HG03196 (cell line): ENCODE data around the gene CTIF.

Experiments
- ATAC-seq: cut with Tn5 transposase; IDR thresholded peaks from one replicate; pipeline ENCODE4 v1.9.1; 2021; ENCODE audit not compliant: unreplicated experiment

CTIF gene

DNA sequence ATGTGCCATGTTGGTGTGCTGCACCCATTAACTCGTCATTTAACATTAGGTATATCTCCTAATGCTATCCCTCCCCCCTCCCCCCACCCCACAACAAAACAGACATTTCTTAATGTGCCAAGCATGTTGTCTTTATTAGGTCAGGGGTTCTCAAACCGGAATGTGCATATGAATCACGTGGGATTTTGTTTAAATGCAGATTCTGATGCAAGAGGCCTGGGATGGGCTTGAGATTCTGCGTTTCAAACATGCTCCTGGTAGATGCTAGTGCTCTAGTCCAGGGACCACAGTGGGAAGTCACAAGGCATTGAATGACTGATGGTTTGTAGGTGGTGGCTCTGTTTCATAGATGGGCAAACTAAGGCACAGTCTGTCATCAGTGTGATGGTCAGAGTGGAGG, 227.2 kb downstream of the CTIF start:
- ATAC-seq: no peak

DNA sequence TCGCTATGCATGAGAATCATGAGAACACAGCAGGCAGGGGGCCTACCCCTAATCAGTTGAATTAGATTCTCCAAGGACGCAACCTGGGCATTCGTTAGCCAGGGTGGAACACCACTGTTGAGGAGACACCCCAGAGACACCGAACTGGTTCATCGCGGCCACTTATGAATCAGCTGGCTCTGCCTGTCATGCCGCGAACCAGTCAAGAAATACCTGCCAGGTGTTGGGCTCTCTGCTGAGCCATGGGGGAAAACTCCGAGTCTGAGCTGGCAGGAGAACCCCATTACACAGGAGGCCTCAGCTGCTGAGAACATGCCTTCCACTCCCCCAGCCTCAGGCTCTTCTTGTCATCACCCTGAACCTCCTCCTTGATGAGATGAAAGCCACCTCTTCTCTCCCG, 227.7 kb downstream of the CTIF start:
- ATAC-seq: no peak

DNA sequence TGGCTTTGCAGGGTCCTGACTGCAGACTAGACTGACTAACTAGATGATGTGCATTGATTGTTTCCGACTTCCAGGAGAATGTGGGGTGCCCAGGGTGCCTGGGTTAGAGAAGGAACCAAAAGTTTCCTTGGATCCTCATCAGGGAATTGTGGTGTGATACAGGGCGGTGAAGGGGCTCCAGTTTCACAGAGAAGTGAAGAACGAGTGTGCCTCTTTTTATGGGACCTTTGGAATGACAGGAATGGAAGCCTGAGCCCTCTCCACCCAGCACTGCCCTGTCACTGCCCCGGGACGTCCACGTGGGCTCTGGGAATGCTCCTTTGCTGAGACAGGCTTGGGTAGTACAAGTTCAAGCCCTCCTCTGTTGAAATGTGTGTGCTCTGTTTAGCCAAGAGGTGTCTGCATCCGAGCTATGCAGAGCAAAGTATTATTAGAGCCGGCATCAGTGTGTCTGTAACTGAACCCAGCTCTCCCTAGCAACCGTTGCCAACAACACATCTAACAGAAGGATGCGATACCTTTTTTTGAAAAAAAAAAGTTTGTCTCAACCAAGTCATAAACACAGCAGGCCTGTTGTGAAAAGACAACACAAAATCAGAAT, 228.4 kb downstream of the CTIF start:
- no peak for ATAC-seq

DNA sequence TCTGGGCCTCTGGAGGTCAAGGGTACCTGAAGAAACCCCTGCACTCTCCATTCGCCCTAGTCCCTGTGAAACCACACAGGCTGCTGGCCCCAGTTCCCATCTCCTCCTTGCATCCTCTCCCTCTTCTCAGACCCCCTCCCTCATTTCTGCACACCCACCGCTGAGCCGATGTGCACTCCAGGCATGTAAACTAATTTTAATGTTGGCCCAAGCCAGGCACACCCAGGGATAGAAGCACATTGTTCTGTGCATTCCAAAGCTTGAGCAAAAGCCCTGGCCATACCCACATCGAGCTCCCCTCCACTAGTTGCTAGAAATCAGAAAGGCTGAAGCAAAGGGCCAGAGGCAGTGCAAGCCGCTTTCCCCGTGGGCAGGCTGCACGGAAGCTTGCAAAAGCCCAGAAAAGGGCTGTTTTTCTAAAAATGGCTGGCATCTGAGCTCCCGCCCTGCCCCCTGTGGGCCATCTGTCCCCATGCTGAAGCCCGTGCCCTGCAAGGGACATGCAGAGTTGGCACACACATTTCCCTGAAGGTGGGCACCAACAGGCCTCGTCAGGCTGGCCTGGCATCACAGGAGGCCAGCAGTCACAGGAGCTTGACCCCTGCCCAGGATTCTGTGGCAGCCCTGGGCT, 230.3 kb downstream of the CTIF start:
- ATAC-seq: no peak

DNA sequence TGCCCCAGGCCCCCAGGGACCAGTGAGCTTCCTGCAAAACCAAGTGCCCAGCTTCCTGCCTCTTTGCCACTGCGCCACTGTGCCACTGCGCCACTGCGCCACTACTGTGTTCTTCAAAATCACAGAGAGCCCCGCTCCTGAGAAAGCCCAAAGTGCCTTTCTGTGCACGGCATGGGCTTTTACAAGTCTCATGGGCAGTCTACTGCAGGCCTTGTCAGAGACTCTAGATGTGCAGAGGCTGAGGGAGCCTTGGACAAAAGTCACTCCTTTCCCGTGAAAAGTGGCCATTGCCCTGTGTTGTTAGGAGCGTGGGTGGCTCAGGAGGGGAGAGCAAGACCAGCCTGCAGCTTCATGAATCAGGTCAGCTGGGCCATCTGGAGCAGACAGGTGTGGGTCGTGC, 231.4 kb downstream of the CTIF start:
- ATAC-seq: no peak

DNA sequence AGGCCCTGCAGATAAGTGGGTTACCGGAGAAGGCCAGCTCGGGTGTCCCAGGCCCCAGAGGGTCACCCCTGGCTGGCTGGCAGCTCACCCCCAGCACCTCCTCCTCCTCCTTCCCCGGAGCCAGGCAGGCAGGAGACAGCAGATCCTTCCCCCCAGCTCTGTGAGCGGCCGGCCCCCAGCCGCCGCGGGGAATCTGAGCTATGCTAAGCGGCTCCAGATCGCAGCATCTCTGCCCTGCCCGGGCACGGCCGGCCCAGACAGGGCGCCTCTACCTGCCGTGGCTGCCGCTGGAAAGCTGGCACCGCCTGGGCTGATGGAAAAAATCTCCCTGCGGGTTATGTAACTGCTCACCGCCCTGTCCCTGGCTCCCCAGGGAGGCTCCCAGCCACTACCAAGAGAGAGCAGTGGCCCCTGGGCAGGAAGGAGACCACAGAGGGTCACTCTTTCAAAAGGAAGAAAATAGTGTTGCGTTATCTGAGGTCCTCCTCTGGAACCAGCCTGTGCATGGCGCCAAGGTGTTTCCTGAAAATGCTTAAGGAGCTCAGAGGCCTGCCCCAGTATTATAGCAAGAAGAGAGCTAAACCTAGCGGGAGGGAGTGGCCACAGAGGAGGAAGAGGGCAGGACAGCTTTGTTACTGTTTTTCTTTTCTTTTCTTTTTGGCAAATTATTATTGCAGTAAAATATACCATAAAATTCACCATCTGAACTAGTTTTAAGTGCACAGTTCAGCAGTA, 233.0 kb downstream of the CTIF start:
- no peak for ATAC-seq

DNA sequence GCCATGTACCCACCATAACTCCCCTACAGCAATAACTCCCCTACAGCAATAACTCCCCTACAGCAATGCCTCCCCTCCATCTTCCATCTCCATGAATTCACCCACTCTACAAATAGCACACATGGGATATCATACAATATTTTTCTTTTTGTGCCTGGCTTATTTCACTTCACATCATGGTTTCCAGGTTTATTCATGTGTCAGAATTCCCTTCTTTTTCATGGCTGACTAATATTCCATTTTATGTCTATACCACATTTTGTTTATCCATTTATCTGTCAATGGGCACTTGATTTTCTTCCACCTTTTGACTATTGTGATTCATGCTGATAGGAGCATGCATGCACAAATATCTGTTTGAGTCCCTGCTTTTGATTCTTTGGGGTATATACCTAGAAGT, 233.6 kb downstream of the CTIF start:
- ATAC-seq: no peak

DNA sequence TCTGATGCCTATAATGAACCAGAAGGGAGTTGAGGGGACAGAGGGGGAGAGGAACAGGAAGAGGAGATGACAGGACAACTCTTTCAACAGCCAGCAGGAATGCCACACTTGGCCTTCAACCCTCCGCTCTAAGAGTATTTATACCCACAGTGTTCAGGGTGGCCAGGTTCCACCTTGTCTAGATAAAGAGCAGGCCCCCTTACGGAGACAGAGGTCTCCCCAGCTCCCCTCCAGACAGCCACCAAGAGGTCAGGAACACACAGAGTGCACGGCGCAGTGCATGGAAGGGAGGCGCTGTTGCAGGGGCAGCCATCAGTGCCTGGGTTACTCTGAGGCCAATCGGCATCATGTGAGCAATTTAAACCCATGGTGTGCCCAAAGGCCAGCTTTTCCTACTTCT, 235.0 kb downstream of the CTIF start:
- ATAC-seq: no peak

DNA sequence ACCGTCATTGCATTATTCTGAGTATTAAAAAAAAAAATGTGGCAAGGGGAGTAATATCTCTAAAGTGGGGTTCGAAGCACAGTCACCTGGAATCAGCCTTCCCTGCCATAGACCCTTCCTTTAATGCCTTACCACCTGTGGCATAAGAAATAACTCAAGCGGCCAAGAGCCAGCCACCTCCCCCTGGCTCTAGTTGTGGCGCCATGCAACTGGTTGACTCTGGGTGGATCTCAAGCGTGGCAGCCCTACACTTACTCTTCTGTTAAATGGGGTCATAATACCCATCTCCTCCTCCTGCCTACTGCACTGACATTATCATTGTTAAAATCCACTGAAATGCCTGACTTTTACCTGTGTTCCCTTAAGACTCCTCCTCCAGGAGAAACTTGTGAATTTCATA, 236.1 kb downstream of the CTIF start:
- no peak for ATAC-seq

DNA sequence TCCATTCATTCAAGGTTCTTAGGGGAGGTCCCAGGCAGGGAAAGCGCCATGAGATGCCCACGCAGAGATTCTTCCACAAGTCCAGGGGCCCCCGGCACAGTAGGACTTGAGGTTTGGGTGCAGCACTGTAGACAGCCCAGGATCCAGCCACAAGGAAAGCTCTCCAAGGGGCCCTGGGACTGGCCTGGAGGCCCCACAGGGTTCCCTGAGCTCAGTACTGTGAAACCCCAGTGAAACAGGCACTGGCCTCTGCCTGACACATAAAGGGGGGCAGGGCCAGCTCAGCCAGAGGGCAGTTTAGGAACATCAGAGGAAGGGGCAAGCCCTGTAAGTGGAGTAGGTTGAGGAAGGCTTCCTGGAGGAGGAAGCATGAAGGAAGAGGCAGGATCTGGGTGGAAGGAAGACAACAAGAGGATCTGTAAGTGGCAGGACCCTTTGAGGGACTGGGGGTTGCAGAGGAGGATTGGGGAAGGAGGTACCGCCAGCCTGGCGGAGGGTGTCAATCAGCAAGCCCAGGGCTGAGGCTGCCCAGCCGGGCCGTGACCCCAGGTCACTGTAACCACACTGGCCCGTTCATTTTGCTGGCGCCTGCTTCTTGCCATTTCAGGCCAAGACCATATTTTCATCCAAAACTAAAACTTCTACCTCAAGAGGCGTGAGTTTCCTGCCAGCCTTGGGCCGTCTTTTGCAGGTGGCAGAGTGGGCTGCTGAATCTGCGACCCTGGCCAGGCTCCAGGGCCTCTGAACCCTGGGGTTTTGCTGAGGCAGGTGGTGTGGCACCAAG, 236.7 kb downstream of the CTIF start:
- no peak for ATAC-seq

DNA sequence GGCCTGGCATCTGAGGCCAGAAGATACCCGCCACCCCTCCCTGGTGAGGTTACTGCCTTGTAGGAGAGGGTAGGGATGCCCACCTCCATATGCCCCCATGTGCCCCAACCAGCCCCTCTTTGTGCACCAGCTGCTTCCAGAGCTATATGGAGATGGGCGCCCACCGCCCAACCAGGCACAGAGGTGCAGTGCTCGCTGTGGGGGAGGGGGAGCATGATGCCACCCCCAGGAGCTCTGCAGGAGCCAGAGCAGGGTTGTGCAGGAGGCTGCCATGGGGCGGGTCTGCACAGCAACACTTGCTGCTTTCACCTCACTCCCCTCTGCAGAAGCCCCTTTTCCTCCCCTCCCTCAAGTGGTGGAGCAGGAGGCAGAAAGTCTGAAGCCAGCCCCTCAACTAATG, 237.3 kb downstream of the CTIF start:
- ATAC-seq: no peak

DNA sequence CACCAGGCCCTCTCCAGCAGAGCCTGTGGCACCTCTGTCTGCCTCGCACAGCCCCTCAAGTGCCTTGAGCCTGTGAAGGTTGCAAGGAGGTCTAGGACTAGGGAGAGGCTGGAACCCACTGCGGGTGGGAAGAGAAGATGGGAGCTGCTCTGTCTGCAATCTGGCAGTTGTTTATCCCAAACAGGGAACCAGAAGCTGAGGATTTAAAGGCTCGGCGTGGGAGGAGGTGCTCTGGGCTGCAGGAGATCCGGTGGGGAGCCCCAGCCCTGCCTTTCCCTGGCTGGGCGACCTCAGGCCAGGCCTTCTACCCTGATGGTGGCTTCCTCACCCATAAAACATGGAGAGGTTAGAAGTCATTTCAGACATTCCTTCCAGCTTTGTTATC, 237.8 kb downstream of the CTIF start:
- no peak for ATAC-seq

DNA sequence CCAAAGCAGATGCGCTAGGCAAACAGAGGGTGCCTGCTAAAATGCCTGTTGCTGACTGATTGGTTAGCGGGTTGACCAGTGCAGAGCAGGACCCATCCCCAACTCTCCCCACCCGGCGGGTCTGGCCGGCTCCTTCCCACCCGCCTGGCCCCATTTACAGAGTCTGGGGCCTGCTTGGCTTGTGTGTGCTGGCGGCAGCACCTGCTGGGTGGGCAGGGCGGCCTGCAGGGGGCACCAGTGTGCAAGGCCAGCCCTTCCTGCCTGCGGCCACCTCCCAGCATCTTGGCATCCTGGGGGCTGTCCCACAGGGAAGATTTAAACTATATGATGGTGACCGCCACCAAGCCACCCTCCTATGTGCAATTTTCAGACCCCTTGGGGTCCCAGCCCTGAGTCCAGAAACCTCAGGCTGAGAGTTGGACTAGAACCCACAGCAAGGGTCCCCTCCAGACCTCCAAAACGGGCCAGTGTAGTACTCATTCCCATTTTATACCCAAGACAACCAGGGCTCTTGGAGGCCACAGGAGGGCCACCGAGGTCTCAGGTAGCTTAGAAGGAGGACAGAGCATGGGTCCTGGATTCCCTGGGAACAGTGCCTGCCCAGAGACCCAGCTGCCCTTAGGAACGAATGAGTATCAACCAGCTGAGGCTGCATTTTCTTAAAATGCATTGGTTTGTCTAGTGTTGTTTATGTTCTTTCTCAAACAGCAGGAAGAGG, 238.4 kb downstream of the CTIF start:
- ATAC-seq: peak; percentile 51

DNA sequence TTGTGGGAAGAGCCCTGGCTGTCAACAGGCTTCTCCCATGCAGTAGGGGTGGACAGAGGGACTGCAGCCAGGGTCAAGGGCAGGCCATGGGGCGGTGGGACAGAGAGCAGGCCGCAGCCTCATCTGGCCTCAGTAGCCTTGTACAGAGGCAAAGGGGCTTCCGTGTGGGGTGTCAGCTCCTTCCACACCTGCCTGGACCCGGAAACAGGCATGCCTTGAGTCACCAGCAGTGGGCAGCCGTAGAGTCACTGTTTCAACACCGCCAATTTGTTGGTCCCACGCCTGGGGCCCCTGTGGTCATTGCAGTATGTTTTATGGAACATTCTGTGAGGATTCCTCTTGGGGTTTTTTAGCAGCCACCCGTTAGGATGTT, 238.9 kb downstream of the CTIF start:
- no peak for ATAC-seq

DNA sequence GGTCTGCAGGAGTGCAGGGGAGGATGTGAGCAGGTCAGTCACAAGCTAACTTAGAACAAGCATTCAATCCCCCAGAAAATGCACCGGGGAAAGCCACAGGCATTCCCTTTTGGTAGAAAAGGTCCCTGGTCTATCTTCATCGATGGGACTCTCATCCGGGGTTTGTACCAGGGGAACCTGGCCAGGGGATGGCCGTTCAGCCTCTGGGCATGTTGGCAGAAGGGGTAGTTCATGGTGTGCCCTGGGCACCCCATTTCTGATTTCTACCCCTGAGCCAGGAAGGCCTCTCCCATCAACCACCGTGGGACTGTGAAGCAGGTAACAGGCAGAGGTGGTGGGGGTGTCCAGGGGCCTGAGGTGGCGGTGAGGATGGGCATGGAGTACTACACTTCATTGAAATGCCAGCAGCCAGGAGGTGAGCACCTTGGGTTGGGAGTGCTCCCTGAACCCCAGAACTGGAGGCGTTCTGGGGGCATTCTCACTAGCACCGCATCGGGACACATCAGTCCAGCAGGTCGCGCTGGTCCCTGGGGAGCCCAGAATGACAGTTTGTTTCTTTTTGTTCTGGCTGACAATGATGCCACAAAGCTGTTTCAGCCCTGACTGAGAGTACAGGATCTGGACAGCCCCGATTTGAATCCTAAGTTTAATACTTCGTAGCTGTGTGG, 239.6 kb downstream of the CTIF start:
- no peak for ATAC-seq

DNA sequence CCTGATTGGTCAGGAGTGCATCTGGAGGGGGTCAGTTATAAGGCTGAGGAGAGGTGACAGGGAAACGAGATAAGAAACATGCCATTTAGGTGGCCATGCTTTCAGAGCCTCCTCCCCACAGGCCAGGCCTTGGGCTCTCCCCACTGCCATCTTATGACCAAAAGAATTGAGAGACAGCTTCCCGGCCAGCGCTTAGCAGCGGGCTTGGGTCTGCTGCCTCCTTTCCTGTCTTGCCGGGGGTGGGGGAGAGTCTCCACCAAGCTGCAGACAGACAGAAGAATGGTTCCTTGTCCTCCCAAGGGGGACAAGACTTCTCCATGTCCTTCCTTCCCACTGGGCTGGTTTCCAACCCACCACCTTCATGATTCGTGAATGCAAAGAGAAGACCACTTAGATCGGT, 240.6 kb downstream of the CTIF start:
- ATAC-seq: no peak

DNA sequence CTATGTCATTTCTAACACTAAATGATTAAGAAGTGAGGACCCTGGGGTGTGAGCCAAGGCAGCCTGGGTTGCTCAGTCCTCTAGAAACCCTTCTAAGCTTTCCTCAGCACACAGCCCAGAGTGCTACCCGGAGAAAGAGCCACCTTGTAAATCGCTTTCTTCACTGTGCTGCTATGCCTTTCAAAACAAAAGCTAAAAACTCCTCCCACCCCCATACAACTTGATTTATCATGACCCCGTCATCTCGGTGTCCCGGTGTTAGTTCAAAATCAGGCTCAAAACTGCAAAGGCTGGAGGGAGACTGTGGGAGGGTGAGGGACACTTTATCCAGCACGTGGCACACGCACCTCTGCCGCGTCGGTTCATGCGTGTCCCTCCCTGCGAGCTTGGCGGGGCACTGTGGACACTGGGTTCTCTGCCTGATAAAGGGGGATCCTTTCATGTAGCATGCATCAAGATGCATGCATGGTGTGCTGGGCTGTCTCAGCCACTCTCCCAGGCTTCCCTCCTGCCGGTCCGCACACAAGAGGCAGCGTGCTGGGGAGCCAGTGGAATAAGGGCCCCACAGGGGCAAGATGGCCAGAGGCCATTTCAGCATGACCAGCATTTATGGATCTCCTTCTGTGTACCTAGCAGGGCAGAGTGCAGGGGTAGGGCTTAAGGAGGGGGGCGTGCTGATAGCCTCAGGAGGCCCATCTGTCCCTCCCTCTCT, 241.5 kb downstream of the CTIF start:
- no peak for ATAC-seq

DNA sequence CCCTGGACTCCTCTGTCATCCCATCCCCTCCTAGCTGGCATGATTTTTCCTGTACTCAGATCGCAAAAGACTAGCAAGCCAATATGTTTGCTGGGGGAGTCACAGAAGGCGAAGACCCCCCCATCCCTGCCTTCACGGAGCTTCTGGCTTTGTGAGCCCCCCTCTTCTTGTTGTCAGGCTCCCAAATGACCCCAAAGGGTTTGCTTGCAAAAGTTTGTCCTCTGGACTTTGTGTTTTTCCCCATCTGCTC, 242.0 kb downstream of the CTIF start:
- ATAC-seq: no peak

DNA sequence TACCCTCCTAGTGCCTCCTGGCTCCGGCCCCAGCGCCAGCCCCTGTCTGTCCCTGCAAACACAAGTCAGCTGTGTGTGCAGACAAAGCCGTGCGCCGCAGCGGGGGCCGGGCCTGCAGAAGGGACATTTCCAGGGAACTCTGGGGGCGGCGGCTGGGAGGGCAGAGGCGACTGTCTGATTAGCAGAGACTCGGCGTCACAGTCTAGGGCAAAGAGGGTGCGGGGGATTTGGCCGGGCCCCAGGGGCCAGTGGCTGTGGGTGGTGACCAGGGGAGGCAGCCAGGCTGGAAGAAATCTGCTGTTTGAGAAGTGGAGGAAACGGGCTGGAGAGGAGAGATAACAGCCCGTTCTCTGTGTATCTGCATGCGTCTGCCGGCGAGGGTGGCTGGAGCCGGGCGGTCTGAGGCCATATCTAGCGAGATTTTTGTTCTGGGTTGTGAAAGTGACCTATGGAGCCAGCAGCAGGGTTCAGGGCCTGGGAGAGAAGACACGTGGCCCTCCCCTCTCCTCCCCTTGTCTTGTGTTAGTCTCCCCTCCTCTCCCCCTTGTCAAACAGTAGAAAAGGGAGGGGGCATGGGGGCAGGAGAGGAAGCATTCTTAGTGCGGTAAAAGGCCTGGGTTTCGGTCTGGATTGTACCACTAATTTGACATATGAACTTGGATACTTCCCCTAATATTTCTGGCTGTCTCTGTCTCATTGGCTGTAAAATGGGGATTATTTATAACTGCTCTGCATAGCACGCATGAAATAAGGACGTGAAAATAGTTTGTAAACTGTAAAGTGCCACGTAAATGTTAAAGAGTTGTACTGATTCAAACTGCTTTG, 242.5 kb downstream of the CTIF start:
- ATAC-seq: no peak

DNA sequence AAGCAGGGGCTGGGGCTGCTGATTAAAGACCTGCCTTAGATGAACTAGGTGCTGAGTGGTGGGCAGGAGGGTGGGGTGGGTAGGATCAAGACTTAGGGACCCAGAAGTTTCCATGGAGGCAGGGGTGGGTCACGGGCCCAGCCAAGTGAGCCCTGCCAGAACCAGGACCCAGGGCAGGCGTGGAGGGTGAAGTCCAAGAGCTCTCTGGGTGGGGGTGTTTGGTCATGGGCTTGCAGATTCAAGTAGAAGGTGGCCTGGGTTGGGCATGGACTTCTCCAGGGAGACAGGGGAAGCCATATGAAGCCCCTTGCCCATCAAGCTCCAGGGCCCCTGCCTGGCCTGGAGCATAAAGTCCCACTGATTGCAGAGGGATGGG, 243.1 kb downstream of the CTIF start:
- ATAC-seq: no peak
